Fibroblast of the aortic adventitia (primary cell): ENCODE measurements around the gene KRTAP5-4. TPM values are rescaled to one million over a fixed set of nuclear protein-coding genes. Genes with fewer than 3 reads are reported as not detected.

Experiments used
- DNase-seq: peaks from one replicate; pipeline ENCODE4 v3.0.0-alpha.2; 2010; ENCODE audit warnings: low read depth
- H3K4me3 ChIP-seq: 2 replicates; pipeline ENCODE4 v1.5.1; 2011; ENCODE audit warnings: low read depth, mild to moderate bottlenecking, control low read depth, low read length, moderate library complexity
- total RNA-seq: library from RNA; depleted of rRNA; stranded (reverse); fragments of >200 nt; gene quantifications from 2 replicates; pipeline ENCODE4 v1.2.3, GENCODE V29; 2012; ENCODE audit warnings: low replicate concordance
- TF ChIP-seq, protein P1 (sequence below): IDR thresholded peaks from 2 replicates; pipeline ENCODE4 v1.5.1; 2011; ENCODE audit warnings: mild to moderate bottlenecking, low read length, control low read depth, inconsistent platforms; ENCODE audit not compliant: insufficient read depth

KRTAP5-4 gene
- total RNA-seq, 1 donor, result not detected

DNA sequence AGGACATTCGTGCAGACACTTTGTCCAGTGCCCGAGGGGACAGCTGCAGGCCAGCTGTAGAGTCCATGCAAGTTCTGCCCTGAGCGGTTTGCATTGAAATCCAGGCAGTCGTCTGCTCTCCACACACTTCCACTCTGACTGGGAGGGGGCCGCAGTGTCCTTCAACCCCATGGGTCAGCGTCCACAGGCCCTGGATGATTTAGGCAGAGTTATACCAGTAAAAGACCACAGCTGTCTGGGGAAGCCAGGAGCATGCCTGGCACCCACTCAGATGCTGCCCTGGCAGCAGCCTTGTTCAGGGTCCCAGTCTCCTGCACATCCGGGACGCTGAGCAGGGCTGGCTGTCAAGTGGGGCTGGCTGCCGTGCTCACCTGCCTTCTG lies 34.1 kb upstream of the KRTAP5-4 start:
- no peak for DNase-seq
- TF ChIP-seq, protein P1, sequence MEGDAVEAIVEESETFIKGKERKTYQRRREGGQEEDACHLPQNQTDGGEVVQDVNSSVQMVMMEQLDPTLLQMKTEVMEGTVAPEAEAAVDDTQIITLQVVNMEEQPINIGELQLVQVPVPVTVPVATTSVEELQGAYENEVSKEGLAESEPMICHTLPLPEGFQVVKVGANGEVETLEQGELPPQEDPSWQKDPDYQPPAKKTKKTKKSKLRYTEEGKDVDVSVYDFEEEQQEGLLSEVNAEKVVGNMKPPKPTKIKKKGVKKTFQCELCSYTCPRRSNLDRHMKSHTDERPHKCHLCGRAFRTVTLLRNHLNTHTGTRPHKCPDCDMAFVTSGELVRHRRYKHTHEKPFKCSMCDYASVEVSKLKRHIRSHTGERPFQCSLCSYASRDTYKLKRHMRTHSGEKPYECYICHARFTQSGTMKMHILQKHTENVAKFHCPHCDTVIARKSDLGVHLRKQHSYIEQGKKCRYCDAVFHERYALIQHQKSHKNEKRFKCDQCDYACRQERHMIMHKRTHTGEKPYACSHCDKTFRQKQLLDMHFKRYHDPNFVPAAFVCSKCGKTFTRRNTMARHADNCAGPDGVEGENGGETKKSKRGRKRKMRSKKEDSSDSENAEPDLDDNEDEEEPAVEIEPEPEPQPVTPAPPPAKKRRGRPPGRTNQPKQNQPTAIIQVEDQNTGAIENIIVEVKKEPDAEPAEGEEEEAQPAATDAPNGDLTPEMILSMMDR, result no peak
- no peak overlapping the region for H3K4me3 ChIP-seq

DNA sequence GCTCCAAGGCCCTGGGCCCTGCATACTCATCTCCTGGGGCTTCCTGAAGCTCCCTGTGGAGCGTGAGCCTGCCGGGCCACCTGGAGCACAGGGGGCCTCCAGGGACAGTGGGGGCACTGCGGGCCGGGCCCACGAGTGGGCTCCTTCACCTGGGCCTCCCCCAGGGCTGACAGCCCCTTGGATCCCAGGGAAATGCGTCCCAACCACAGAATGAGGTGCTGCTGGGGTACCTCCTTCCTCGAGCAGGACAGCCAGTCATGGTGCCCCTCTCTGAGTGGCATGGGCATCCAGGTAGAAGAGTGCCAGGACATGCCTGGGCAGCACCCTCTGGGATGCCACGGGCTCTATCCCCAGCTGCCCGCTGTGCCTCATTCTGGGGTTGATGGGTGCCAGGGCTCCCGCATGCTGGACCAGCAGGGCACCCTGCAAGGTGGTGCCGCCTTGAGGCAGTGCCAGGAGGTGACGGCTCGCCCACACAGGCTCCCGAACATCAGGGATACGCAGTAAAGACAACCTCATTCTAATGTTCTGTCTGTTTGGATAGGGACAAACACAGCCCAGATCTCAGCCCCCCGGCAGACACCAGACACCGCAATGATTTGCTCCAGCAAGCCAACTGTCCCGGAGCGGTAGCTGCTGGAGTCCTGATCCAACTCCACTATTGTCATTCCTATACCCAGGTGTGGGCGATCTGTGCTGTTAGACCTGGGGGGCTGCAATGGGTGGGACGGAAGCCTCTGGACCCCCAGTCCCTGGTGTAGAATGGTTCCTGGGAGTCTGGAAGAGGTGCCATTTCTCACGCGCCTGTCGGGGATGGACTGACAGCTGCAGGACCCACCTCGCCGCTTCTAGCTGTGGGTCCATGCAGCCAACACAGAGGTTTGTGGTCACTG lies 33.5 kb upstream of the KRTAP5-4 start:
- TF ChIP-seq, protein P1, result no peak
- no peak overlapping the region for H3K4me3 ChIP-seq
- DNase-seq, result no peak

DNA sequence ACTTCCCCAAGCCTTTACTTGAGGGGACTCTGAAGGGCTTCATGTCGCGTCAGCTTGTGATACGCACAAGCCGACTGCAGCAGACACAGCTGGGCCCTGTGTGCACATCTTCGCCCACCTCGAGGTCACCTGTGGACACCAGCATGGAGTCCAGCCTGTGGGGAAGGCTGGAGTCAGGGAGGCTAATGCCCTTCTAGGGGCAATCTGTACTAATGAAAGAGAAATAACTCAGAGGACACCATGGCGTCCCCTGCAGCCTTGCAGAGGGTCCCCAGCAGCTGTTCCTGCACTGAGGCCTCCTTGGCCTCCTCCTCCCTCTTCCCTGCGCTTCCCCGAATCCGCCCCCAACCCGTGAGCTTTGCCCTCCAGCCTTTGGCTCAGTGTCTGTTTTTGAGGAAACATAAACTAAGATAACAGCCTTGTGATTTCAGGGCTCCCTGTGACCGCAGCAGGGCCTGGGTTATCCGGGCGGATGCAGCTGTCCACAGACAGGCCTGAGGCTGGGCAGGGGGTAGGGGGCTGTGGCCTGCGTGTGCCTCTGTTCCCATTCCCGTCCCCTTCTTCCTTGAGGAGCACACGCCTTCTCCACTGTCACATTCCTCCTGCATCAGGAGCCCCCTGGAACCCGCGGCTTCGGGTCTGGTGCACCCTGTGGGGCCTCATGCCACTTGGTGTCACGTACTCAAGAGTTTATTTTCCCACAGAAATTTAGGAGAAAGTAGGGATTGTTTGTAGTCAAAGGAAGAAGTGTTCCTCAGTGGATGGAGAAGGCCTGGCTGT lies 32.6 kb upstream of the KRTAP5-4 start:
- TF ChIP-seq, protein P1, result no peak
- no peak for DNase-seq
- H3K4me3 ChIP-seq, result no peak overlapping the region

DNA sequence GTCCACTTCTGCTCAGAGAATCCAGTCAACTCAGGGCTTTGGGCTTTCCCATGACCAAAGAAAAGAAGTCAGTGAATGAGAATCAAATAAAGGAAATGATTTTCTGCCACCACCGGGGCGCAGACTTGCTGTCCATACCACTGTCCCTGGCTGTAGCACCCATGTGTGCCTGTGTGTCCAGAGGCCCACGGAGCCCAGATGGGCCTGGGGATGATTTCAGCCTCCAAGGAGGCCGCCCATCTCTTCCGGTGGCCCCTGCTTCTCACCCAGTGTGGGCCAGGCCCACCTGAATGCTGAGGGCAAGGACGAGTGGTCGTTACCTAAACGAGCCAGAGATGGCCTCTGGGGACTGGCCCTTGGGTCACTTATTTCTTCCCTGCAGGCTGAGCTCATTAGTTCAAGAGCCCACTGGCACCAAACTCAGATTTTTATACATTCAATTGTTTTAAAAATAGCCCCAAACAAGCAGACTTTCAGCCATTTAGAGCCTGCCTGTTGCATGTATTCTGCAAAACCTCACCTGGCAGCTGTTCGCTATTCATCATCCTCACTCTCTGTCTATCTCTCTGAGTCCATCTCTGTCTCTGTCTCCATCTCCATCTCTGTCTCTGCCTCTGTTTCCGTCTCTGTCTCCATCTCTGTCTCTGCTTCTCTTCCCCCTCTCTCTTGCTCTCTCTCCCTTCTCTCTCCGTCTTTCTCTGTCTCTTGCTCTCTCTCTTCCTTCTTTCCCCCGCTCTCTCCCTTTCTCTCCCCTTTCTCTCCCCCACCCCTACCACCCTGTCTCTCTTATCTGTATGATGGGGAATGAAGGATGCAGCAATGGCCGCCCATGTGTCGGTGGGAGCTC lies 31.8 kb upstream of the KRTAP5-4 start:
- DNase-seq, result no peak
- no peak overlapping the region for H3K4me3 ChIP-seq

DNA sequence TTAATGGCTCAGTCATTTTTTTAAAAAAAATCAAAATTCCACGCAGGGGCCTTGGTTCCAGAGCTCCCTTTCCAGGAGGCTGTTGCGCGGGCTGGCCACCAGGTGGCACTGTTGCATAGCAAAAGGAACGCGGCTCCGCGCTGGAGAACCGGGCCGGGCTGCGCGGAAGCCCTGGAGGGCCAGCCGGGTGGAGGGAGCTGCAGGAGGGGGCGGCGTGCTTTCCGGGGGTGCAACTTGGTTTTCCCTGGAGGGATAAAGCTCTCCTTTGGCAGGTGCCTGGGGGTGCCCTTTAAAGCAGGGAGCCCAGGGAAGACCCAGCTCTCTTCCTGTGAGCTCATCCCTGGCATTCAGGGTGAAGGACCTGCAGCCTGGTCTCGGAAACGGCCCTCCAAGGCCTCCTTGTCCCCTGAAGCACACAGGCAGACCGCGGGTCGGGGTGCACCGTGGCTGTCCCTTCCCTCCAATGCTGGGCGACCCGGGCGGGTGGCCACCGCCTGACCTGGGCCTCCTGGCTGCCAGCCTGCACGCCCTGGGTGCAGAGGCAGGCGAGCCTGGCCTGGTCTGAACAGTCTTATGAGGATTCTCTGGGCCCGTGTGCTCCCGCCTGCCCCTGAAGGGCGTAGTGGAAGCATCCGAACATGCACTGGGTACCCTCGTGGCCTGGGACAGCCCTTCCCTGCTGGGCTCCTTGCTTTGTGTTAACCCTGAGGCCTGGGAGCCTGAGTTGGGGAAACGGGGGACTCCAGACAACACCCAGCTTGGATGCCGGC lies 31.0 kb upstream of the KRTAP5-4 start:
- H3K4me3 ChIP-seq, result no peak overlapping the region
- peak; percentile 56 for DNase-seq
- TF ChIP-seq, protein P1, result peak; percentile 96

More for the DNA sequence above, 31.8 kb upstream of the KRTAP5-4 start:
- TF ChIP-seq, protein P1, result no peak

DNA sequence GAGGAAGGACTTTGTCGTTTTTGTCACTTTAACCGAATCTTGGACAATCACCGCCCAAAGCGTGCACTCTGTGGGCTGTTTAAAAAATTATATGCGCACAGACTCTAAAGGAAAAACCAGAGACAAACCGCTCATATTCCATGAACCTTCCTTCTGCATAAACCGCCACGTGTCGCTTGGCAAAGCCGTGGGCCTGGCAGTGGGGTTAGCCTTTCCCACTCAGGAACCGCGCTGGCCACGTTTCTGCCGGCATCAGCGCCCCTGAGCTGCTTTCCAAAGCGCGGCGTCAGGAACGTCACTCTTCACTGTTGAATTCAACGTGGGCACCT lies 30.5 kb upstream of the KRTAP5-4 start:
- TF ChIP-seq, protein P1, result no peak
- DNase-seq, result no peak
- H3K4me3 ChIP-seq, result no peak overlapping the region
